ENCODE data around the gene CASKIN1. TPM values are rescaled to one million over a fixed set of nuclear protein-coding genes. Genes with fewer than 3 reads are reported as not detected.

Gene CASKIN1
- polyA plus RNA-seq, 3 donors: 1.8 to 2.6 (median 1.9) TPM

DNA sequence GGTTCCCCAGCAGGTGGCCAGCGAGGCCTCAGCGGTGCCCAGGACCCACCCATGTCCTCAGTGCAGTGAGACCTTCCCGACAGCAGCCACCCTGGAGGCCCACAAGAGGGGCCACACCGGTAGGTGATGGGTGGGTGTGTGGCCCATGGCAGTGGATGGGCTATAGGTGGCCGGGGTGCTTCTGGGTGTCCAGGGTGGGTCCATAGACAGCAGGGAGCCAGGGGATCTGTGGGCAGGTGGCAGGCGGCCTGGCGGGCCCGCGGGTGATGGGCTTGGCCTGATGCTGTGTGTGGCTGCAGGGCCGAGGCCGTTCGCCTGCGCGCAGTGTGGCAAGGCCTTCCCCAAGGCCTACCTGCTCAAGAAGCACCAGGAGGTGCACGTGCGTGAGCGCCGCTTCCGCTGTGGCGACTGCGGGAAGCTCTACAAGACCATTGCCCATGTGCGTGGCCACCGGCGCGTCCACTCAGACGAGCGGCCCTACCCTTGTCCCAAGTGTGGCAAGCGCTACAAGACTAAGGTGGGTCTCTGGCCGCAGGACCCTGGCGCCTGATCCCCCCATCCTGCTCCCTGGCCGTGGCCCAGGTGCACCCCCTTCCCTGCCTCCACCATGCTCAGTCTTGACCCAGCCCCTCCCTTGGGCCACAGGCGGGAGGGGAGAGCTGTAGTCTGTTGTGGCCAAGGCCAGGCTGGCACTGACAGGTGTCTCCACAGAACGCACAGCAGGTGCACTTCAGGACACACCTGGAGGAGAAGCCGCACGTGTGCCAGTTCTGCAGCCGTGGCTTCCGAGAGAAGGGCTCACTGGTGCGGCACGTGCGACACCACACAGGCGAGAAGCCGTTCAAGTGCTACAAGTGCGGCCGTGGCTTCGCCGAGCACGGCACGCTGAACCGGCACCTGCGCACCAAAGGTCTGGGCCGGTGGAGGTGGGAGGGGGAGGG, 37.7 kb upstream of the CASKIN1 start:
- no peak for DNase-seq

DNA sequence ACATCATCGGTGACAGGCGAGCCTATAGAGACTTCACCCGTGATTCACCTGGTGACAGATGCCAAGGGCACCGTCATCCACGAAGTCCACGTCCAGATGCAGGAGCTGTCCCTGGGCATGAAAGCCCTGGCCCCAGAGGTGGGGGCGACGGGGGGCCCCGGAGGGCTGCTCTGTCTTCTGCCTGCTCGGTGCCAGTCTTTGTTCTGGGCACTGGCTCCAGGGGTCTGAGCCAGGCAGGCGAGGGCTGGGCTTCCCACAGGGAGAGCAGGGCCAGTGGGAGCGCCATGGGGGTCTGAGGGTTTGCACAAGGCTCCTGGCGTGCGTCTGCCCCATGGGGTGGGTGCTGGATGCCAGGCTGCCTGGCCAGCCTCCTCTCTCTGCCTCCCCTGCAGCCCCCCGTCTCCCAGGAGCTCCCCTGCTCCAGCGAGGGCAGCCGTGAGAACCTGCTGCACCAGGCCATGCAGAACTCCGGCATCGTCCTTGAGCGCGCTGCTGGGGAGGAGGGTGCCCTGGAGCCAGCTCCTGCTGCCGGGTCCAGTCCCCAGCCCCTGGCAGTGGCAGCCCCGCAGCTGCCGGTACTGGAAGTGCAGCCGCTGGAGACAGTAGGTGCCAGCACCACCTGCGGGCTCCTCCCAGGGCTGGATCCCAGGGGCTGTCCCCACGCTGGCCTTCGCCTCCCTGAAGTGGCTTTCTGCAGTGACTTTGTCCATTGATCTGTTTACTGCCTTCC, 36.8 kb upstream of the CASKIN1 start:
- no peak for DNase-seq

DNA sequence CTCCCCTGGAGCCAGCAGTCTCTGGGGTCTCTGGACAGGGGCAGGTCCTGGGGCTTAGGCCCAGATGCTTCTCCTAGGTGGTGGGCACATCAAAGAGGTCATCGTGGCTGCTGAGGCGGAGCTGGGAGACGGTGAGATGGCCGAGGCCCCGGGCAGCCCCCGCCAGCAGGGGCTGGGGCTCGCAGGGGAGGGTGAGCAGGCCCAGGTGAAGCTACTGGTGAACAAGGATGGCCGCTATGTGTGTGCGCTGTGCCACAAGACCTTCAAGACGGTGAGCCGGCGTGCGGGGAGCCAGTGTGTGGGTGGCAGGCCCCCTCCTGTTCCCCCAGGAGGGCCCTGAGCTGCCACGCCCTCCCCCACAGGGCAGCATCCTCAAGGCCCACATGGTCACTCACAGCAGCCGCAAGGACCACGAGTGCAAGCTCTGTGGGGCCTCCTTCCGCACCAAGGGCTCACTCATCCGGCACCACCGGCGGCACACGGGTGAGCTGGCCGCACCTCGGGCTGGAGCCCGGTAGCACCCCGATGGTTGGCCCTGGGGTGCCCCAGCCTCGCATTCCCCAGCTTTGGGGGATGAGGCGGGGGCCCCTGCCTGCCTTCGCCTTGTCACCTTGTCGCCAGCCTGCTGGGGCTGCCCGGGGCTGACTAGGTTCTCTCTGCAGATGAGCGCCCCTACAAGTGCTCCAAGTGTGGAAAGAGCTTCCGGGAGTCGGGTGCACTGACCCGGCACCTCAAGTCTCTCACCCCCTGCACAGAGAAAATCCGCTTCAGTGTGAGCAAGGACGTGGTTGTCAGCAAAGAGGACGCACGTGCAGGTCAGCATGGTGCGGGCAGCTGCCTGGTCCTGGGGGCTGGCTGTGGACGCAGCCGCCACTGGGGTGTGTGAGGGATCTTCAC, 35.9 kb upstream of the CASKIN1 start:
- DNase-seq: no peak

DNA sequence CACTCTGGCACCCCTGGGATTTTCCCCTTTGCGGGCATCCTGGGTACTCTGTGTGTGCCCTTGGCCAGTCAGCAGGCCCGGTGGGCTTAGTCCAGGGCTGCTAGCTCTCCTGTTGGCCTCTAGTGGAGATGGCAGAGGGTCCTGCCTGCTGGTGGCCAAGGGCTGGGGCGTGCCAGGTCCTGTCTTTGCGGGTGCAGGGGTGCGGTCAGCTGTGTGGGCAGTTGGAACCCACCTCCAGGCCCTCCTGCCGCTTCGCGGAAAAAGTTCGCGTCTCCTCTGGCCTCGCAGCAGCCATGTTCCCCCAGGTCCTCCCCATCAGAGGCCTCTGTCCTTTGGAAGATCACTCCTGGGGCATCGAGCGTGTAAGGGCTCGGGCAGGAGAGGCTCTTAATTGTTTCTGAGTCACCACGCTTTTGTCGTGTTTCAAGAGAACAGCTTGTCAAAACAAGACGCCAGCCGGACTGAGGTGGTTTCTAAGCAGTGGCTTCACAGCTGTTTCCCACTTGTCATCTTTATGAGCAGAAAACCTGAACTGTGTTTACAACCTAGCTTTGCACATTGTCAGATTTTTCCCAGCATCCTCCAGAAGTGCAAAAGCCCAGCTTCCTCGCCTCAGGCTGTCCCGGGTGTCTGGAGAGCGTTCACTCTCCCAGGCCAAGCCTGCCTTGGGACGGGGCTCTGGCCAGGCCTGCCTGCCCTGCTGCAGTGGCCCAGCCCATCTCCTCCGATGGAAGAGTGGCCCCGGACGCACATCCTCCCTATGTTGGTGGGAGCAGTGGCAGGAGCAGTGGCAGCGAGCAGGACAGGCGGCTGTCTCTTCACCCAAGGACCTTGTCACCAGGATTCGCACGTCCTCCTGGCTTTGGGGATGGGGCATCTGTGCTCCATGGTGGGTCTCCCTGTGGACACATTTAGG, 34.9 kb upstream of the CASKIN1 start:
- no peak for DNase-seq

DNA sequence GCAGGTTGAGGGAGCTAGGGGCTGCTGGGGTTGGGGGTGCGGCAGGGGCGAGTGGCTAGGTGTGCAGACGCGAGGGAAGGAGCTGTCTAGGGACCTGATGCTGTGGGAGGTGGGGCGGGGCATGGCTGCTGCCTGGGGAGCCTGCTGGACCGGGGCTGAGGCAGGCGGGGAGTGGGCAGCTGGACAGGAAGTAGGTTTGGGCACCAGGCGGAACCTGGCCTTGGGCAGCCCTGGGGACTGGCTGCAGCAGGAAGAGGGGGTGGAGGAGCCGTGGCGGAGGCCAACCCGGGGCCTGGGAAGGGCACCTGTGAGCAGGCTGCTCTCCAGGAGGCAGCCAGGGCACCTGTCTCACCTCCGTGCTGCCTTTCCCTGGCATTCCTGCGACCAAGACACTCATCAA, 34.0 kb upstream of the CASKIN1 start:
- DNase-seq: no peak

DNA sequence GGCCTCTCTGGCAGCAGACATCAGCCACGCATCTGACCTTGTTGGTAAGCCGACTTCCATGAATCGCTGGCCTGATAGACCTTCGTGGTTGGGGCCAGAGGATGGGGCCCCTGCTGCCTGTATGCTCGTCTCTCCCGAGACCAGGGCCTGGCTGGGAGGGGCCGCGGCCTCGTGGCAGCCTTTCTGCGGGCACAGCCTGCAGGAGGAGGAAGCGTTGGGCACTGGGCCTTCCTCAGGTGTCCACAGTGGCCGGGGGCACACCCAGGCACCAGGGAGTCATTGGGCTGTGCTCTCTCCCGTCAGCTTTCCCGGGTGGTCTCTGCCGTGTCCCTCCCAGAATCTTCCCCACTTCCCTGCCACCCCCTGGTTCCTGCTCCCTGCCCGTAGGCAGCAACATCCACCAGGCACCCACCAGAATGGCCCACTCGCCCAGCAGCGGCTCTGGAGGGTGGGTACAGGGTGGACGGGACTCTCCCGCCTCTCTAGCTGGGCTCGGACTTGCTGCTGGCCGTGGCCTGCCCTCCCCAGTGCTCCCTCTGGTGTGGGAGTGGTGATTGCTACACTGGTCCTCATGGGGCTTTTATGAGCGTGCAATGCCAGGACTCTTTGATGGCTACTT, 33.3 kb upstream of the CASKIN1 start:
- no peak for DNase-seq

DNA sequence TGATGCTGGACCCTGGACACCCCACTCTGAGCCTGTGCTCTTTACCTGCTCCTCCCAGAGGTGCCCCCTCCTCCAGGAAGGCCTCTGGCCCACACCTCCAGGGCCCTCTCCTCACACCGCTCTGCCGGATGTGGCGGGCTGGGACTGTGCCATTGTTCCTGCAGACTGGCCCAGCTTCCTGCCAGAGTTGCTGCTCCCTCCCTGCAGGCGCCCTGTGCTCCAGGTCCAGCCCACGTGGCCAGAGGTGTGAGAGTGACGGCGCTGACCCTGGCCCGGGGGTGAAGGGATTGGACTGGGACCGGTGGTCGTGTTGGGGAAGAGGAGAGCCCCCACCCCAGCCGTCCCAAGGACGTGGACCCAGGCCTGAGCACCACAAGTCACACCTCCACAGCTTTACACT, 32.7 kb upstream of the CASKIN1 start:
- no peak for DNase-seq

DNA sequence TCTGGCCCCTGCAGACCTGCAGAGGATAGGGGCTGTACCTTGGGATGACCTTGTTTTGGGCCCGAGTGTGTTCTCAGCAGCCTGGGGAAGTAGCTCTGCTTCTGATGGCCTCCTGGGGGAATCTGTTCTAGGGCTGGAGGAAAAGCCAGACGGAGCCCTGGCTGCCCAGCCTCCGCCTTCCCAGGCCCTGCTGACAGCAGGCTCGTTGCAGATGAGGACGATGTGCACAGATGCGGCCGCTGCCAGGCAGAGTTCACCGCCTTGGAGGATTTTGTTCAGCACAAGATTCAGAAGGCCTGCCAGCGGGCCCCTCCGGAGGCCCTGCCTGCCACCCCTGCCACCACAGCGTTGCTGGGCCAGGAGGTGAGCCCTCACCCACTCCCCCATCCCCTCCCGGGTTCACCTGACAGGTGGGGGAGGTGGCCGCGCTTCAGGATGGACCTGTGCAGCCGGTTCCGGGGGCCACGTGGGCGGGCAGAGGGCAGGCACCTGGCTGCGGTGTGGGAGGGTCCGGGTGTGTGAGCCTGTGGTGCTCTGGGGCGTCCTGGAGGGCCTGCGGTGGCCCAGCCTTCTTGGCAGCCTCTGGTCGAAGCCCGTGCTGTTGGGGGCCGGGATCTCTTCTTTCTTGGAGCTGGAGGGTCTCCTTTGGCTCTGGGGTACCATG, 31.9 kb upstream of the CASKIN1 start:
- DNase-seq: no peak

DNA sequence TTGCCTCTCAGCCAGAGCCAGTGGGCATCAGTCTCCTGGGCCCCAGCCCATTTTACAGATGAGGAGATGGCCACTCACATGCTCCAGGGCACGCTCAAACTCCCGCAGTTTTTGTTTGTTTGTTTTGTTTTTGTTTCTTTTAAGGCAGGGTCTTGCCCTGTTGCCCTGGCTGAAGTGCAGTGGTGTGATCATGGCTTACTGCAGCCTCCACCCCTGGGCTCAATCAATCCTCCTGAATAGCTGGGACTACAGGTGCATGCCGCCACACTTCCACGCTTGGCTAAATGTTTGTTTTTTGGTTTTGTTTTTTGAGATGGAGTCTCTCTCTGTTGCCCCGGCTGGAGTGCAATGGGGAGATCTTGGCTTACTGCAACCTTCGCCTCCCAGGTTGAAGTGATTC, 30.5 kb upstream of the CASKIN1 start:
- no peak for DNase-seq

DNA sequence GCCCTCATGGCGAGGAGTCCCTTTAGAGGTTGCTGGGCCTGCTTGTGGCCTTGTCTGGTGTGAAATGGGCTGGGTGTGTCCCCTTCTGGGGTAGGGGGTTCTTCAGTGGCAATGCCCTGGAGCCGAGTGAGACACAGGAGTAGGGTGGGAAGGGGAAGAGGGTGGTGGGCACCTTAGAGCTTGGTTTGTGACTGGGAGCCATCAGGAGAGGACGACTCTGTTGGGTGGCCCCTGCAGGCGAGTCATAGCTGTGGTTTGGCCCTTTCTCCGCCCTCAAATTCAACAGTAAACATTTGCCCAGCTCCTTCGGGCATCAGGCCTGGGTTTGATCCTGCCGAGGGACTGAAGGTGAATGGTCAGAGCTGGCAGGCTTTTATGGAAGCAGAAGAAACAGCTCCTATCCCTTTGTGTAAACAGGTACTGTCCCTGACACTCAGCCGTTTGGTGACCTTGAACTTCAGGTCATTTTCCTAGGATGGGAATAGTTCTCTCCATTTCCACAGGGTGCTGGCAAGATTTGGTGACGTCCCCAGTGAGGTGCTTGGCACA, 29.9 kb upstream of the CASKIN1 start:
- DNase-seq: no peak

DNA sequence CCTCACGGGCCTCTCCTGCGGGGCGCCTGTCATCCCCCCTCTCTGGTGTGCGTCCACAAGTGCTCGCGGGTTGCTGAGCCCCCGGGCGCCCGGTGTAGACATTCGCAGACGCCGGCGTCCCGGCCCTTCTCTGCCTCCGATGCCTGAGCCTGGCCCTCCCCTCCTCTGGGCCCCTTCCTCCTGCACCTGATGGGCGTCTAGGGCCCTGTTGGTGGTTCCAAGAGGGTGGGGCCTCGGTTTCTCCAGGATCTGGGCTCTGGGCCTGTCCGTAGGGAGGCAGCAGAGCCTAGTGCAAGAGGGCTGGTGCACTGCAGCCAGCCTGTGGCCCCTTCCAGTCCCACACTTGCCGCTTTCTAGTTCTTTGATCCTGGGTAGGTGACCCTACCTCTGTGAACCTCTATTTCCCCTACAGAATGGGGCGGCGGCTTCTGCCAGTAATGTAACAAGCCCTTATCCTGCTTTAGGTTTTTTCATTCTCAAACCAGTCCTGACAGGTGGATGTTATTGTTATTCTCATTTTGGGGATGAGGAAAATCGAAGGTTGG, 27.6 kb upstream of the CASKIN1 start:
- no peak for DNase-seq

DNA sequence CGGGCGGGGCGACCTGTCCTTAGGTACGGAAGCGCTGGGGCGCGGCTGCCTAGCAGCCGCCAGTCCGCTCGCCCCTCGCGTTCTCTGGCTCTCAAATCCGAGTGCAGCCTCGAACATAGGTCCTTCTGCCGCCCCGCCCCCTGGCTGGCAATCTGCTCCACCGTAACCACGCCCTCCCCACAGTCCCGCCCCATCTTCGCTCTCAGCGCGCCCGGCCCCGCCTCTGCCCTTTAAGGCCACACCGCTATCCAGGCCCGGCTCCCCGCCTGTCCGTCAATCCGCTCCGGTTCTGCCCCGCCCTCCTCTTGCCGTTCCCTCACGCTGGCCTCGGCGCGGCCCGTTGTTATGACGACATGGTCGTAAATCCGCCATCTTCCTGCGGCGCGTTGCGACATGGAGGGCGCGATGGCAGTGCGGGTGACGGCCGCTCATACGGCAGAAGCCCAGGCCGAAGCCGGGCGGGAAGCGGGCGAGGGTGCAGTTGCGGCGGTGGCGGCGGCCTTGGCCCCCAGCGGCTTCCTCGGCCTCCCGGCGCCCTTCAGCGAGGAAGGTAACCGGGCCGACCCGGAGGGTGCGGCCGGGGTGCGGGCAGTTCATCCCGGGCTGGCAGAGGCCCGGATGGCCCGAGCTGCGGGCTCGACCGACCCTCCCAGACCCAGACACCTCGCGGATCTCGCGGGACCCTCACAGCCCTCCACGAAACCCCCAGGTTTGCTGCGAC, 27.0 kb upstream of the CASKIN1 start, which contains the start of gene E4F1:
Gene E4F1, plus strand, starts transcription at position 371 of the 721 bp plus-strand sequence. Its CDS starts 23 bp downstream, at position 394.
- peak; percentile 99 for DNase-seq

DNA sequence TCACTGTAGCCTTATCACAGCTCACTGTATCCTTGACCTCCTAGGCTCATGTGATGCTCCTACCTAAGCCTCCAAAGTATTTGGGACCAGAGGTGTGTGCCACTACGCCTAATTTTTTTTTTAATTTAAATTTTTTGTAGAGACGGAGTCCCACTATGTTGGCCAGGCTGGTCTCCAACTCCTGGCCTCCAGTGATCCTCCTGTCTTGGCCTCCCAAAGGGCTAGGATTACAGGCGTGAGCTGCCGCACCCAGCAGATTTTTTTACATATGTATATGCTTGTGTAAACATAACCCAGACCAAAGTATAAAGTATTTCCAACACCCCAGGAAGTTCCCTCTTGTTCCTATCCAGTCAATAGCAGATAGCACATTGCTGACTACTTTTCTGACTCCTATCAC, 19.9 kb upstream of the CASKIN1 start:
- DNase-seq: no peak

DNA sequence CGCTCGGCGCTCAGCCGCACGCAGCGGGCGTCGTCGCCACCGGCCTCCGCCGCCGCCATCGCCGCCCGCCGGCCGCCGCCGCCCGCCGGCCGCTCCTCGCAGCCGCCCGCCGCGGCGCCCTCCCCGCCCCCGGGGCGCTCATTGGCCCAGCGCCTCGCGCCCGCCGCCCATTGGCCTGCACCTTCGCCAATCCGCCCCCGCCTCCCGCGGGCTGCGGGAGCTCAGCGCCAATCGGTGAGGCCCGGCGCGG, 18.2 kb upstream of the CASKIN1 start, which contains the start of gene PGP:
Gene PGP, minus strand, starts transcription at position 122 of the 250 bp plus-strand sequence. Its CDS starts 63 bp downstream, at position 59.
- no peak for DNase-seq

DNA sequence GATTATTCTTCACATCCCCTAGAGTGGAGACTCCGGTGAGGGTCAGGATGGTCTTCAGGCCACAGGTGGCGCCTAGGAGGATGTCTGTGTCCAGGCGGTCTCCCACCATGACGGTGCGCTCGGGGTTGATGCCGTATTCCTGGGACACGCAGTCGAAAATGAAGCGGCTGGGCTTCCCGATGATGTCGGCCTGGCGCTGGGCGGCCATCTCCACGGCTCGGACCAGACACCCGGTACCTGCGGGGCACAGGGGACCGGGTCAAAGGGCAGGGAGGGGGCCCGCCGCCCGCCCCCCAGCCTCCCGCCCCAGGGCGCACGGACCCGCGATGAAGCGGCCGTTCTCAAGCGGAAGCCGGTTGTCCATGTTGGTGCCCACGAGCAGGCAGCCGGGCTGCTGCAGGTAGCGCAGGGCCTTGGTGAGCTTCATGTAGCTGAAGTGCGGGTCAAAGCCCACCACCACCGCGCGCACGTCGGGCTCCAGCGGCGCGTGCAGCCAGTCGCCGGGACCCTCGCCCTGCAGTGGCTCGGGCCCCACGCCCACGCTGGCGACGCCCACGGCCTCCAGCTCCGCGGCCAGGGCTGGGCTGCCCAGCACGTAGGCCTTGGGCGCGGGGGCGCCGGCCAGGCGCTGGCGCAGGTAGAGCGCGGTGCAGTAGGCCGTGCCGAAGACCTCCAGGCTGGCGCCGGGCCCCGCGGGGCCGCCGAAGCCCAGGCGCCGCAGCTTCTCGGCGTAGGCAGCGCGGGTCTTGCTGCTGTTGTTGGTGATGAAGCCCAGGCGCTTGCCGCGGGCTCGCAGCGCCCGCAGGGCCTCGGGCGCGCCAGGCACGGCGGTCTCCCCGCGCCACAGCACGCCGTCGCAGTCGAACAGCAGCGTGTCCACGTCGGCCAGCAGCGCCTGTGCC, 17.7 kb upstream of the CASKIN1 start:
- no peak for DNase-seq

DNA sequence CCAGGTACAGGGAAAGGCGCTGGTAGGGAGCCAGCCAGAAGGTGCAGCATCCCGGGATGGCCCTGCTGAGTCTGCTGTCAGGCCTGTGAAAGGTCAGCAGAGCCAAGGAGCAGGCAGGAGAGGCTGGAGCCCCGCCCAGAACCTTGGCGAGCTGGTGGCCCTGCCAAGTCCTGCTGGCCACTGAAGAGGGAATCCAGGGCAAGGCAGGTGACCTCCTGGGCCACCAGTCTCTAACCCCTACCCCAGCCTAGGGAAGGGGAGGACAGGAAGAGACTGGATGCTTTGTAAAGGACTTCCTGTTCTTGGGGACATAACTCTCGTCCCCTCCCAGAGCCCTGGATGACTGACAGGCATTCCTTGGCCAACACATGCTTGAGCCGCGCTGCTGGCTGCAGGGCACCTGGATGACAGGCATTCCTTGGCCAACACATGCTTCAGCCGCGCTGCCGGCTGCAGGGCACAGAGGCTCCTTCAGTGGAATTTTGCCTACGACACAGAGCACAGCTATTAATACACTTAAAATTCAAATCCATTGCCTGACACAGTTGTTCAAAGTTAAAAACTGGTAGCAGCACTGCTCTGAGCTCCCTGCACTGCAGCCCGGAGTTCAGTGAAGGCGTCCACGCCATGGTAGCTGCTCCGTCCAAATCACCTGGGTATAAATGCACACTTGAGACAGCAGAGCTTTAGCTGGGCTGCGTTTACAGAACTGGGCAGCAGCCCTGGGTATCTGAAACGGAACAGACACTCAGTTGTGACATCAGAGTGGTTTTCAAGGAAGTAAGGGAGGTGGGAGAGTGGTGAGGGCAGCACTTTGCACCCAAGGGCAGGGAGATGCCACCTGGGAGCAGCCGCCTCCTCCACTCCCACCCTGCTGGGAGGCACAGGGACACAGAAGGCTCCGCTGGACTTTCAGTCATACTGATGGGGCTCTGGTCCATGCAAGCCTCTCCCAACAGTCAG, 16.2 kb upstream of the CASKIN1 start:
- no peak for DNase-seq

Measured in renal pelvis (tissue), 4 donors.